BLaER1 treated with 17β-estradiol and CSF1 and Interleukin-3, amounts not matched to agents 10 nM and 100 nM (cell line): ENCODE measurements around the gene PTPRN2.

Experiments
- H3K27ac ChIP-seq, 11 experiments: shearing (Covaris generic); formaldehyde crosslinking; 2 replicates each; pipeline ENCODE4 v1.8.1; 2022
- H3K27me3 ChIP-seq, 11 experiments: shearing (Covaris generic); formaldehyde crosslinking; 2 replicates each; pipeline ENCODE4 v1.8.1; 2022
- H3K36me3 ChIP-seq, 11 experiments: shearing (Covaris generic); formaldehyde crosslinking; 2 replicates each; pipeline ENCODE4 v1.8.1; 2022
- H3K4me1 ChIP-seq, 10 experiments: shearing (Covaris generic); formaldehyde crosslinking; 2 replicates each; pipeline ENCODE4 v1.8.1; 2022
- H3K4me2 ChIP-seq, 11 experiments: shearing (Covaris generic); formaldehyde crosslinking; 2 replicates each; pipeline ENCODE4 v1.8.1; 2022
- H3K4me3 ChIP-seq, 10 experiments: shearing (Covaris generic); formaldehyde crosslinking; 2 replicates each; pipeline ENCODE4 v1.8.1; 2022
- H3K9ac ChIP-seq, 11 experiments: shearing (Covaris generic); formaldehyde crosslinking; 2 replicates each; pipeline ENCODE4 v1.8.1; 2022
- H3K9me3 ChIP-seq, 11 experiments: shearing (Covaris generic); formaldehyde crosslinking; replicated peaks in 1 of 11; 2 replicates each; pipeline ENCODE4 v1.8.1; 2022
- H4K20me1 ChIP-seq, 11 experiments: shearing (Covaris generic); formaldehyde crosslinking; 2 replicates each; pipeline ENCODE4 v1.8.1; 2022
- Cebpa-rat ChIP-seq, 11 experiments: shearing (Covaris generic); IDR thresholded peaks; 2 replicates each; pipeline ENCODE4 v1.8.1; 2022

PTPRN2 gene

GRCh38 chr7:158567153-158567603, 20.4 kb downstream of the PTPRN2 start:
- Histone ChIP-seq H3K4me3 (no peak overlapping the region), H3K9me3 (peaks cover 14 to 20% (median 17%) of the 10 kb centered on the region in 11 experiments; a peak in 21 of 22 replicates), H3K27me3 (no peaks in the 10 kb centered on the region), H3K4me2 (no peak overlapping the region), H3K36me3 (no peaks in the 10 kb centered on the region), H3K9ac (no peak overlapping the region), H4K20me1 (no peaks in the 10 kb centered on the region), H3K27ac (no peak overlapping the region), H3K4me1 (0 out of 20 replicates have a peak, but pooled peaks cover 0 to 6% (median 0%) of the 10 kb centered on the region in 10 experiments)
- no peak for TF ChIP-seq Cebpa-rat (IDR thresholded peaks at IDR 0.05)

- no peak for TF ChIP-seq Cebpa-rat (IDR thresholded peaks at IDR 0.05)
- H3K27me3 ChIP-seq, result no peaks in the 10 kb centered on the region
Measured at GRCh38 chr7:158564663-158565035, 23.0 kb downstream of the PTPRN2 start.

GRCh38 chr7:158563911-158564662, 23.5 kb downstream of the PTPRN2 start:
- Histone ChIP-seq H3K4me2 (peak overlapping the region in 3 of 11 experiments; percentile 7 to 27 (median 10); a peak in 2 of 22 replicates), H3K4me3 (no peak overlapping the region), H3K36me3 (no peaks in the 10 kb centered on the region), H4K20me1 (peaks cover 0 to 3% (median 0%) of the 10 kb centered on the region in 11 experiments; a peak in 1 of 22 replicates), H3K27me3 (no peaks in the 10 kb centered on the region), H3K9me3 (peaks cover under 1 to 4% (median 3%) of the 10 kb centered on the region in 11 experiments; a peak in 18 of 22 replicates), H3K9ac (no peak overlapping the region), H3K4me1 (peaks cover 0 to 6% (median 0%) of the 10 kb centered on the region in 10 experiments; a peak in 1 of 20 replicates), H3K27ac (no peak overlapping the region)
- TF ChIP-seq Cebpa-rat (IDR thresholded peaks at IDR 0.05), result no peak

More at GRCh38 chr7:158564663-158565035, 23.0 kb downstream of the PTPRN2 start:
- no peak overlapping the region for H3K4me3 ChIP-seq
- H3K4me1 ChIP-seq, result 0 out of 20 replicates have a peak, but pooled peaks cover 0 to 6% (median 0%) of the 10 kb centered on the region in 10 experiments
- no peaks in the 10 kb centered on the region for H3K36me3 ChIP-seq
- H4K20me1 ChIP-seq, result no peaks in the 10 kb centered on the region
- no peak overlapping the region for H3K9ac ChIP-seq
- peaks cover 6 to 10% (median 9%) of the 10 kb centered on the region in 11 experiments; a peak in 20 of 22 replicates for H3K9me3 ChIP-seq
- H3K4me2 ChIP-seq, result peak overlapping the region in 3 of 11 experiments; percentile 7 to 27 (median 10); a peak in 2 of 22 replicates
- H3K27ac ChIP-seq, result no peak overlapping the region

GRCh38 chr7:158563051-158563450, 24.6 kb downstream of the PTPRN2 start:
- H3K4me1 ChIP-seq, result peaks cover 0 to 6% (median 0%) of the 10 kb centered on the region in 10 experiments; a peak in 1 of 20 replicates
- H3K4me3 ChIP-seq, result no peak overlapping the region
- no peaks in the 10 kb centered on the region for H3K9me3 ChIP-seq
- TF ChIP-seq Cebpa-rat (IDR thresholded peaks at IDR 0.05), result no peak
- no peak overlapping the region for H3K4me2 ChIP-seq
- peaks cover 0 to 3% (median 0%) of the 10 kb centered on the region in 11 experiments; a peak in 1 of 22 replicates for H4K20me1 ChIP-seq
- H3K27me3 ChIP-seq, result no peaks in the 10 kb centered on the region
- H3K27ac ChIP-seq, result no peak overlapping the region
- no peak overlapping the region for H3K9ac ChIP-seq
- no peaks in the 10 kb centered on the region for H3K36me3 ChIP-seq

GRCh38 chr7:158562517-158562916, 25.1 kb downstream of the PTPRN2 start:
- H4K20me1 ChIP-seq, result peaks cover 0 to 3% (median 0%) of the 10 kb centered on the region in 11 experiments; a peak in 1 of 22 replicates
- no peak overlapping the region for H3K27ac ChIP-seq
- H3K4me2 ChIP-seq, result no peak overlapping the region
- H3K36me3 ChIP-seq, result no peaks in the 10 kb centered on the region
- H3K9me3 ChIP-seq, result 0 out of 22 replicates have a peak, but pooled peaks cover 0 to under 1% (median 0%) of the 10 kb centered on the region in 11 experiments
- peaks cover 0 to 6% (median 0%) of the 10 kb centered on the region in 10 experiments; a peak in 1 of 20 replicates for H3K4me1 ChIP-seq
- H3K4me3 ChIP-seq, result no peak overlapping the region
- no peak overlapping the region for H3K9ac ChIP-seq
- TF ChIP-seq Cebpa-rat (IDR thresholded peaks at IDR 0.05), result no peak
- H3K27me3 ChIP-seq, result no peaks in the 10 kb centered on the region

GRCh38 chr7:158561659-158562058, 26.0 kb downstream of the PTPRN2 start:
- peaks cover 0 to 6% (median 0%) of the 10 kb centered on the region in 10 experiments; a peak in 1 of 20 replicates for H3K4me1 ChIP-seq
- no peak for TF ChIP-seq Cebpa-rat (IDR thresholded peaks at IDR 0.05)
- peaks cover 0 to 3% (median 0%) of the 10 kb centered on the region in 11 experiments; a peak in 1 of 22 replicates for H4K20me1 ChIP-seq
- H3K27ac ChIP-seq, result no peak overlapping the region
- no peak overlapping the region for H3K4me3 ChIP-seq
- no peaks in the 10 kb centered on the region for H3K27me3 ChIP-seq
- H3K36me3 ChIP-seq, result no peaks in the 10 kb centered on the region
- peaks cover 0 to 10% (median 3%) of the 10 kb centered on the region in 11 experiments; a peak in 8 of 22 replicates for H3K9me3 ChIP-seq
- no peak overlapping the region for H3K9ac ChIP-seq
- H3K4me2 ChIP-seq, result no peak overlapping the region

GRCh38 chr7:158560386-158560785, 27.2 kb downstream of the PTPRN2 start:
- Histone ChIP-seq H3K36me3 (no peaks in the 10 kb centered on the region), H3K27ac (no peak overlapping the region), H3K4me1 (peaks cover 0 to 6% (median 0%) of the 10 kb centered on the region in 10 experiments; a peak in 1 of 20 replicates), H3K27me3 (no peaks in the 10 kb centered on the region), H3K4me3 (no peak overlapping the region), H4K20me1 (peaks cover 0 to 3% (median 0%) of the 10 kb centered on the region in 11 experiments; a peak in 1 of 22 replicates), H3K4me2 (no peak overlapping the region), H3K9ac (no peak overlapping the region), H3K9me3 (peaks cover 0 to 11% (median 5%) of the 10 kb centered on the region in 11 experiments; a peak in 8 of 22 replicates)
- no peak for TF ChIP-seq Cebpa-rat (IDR thresholded peaks at IDR 0.05)

GRCh38 chr7:158559356-158559755, 28.3 kb downstream of the PTPRN2 start:
- no peak for TF ChIP-seq Cebpa-rat (IDR thresholded peaks at IDR 0.05)
- H3K9ac ChIP-seq, result no peak overlapping the region

GRCh38 chr7:158558816-158559215, 28.8 kb downstream of the PTPRN2 start:
- Histone ChIP-seq H3K4me3 (no peak overlapping the region), H3K27ac (no peak overlapping the region), H3K36me3 (no peaks in the 10 kb centered on the region), H4K20me1 (peaks cover 0 to 3% (median 0%) of the 10 kb centered on the region in 11 experiments; a peak in 3 of 22 replicates), H3K9ac (no peak overlapping the region), H3K4me2 (no peak overlapping the region), H3K9me3 (peaks cover 0 to 11% (median 5%) of the 10 kb centered on the region in 11 experiments; a peak in 8 of 22 replicates), H3K27me3 (no peaks in the 10 kb centered on the region), H3K4me1 (no peaks in the 10 kb centered on the region; a peak in 1 of 20 replicates)
- no peak for TF ChIP-seq Cebpa-rat (IDR thresholded peaks at IDR 0.05)

More at GRCh38 chr7:158559356-158559755, 28.3 kb downstream of the PTPRN2 start:
- H4K20me1 ChIP-seq, result peaks cover 0 to 3% (median 0%) of the 10 kb centered on the region in 11 experiments; a peak in 3 of 22 replicates
- H3K9me3 ChIP-seq, result peaks cover 0 to 11% (median 5%) of the 10 kb centered on the region in 11 experiments; a peak in 8 of 22 replicates
- H3K27ac ChIP-seq, result no peak overlapping the region
- no peak overlapping the region for H3K4me2 ChIP-seq
- no peak overlapping the region for H3K4me3 ChIP-seq
- no peaks in the 10 kb centered on the region for H3K27me3 ChIP-seq
- no peaks in the 10 kb centered on the region; a peak in 1 of 20 replicates for H3K4me1 ChIP-seq
- H3K36me3 ChIP-seq, result no peaks in the 10 kb centered on the region
